ENCODE data around the gene RAD51B.

GRCh38 chr14:68039593-68039992 is 220.0 kb downstream of the RAD51B start:
- no peak for TF ChIP-seq CTCF (IDR thresholded peaks at IDR 0.05)
- no peak for TF ChIP-seq POLR2A (IDR thresholded peaks at IDR 0.05)
- no peak for TF ChIP-seq POLR2AphosphoS5 (IDR thresholded peaks at IDR 0.05)
- TF ChIP-seq EP300 (IDR thresholded peaks at IDR 0.05) = no peak

Data from upper lobe of left lung (tissue), 4 donors.